Left renal cortex interstitium (tissue), 4 donors: ENCODE results near the gene SYNPO2. TPM values are rescaled to one million over a fixed set of nuclear protein-coding genes. Genes with fewer than 3 reads are reported as not detected.
"Not testable (repeated sequence)": the region's sequence is repeated elsewhere in the genome, so short reads cannot be mapped to it uniquely, and the experiment has no call there.

Experiments used
- DNase-seq, 4 donors: peaks; one replicate each; pipeline ENCODE4 v3.0.0-alpha.2; 2013; ENCODE audit warnings: low read depth in 4 of 4, low spot score in 2 of 4, missing footprints in 1 of 4
- polyA plus RNA-seq, 4 donors: library from polyadenylated mRNA; unstranded; fragments of 120-200 nt; gene quantifications; one replicate each; pipeline ENCODE4 v1.2.1, GENCODE V29; 2013; ENCODE audit not compliant: insufficient read length in 4 of 4

SYNPO2 gene
- polyA plus RNA-seq, 4 donors: 13.2 to 25.8 (median 17.4) TPM

GRCh38 chr4:119050527-119051090, 162.0 kb downstream of the SYNPO2 start:
- no peak for DNase-seq

GRCh38 chr4:119053245-119053644, 164.6 kb downstream of the SYNPO2 start:
- DNase-seq: no peak

GRCh38 chr4:119053997-119054396, 165.3 kb downstream of the SYNPO2 start:
- no peak for DNase-seq

- DNase-seq: no peak
Observed at GRCh38 chr4:119057417-119057816, 168.8 kb downstream of the SYNPO2 start.

- no peak for DNase-seq
Observed at GRCh38 chr4:119059221-119059620, 170.6 kb downstream of the SYNPO2 start.

GRCh38 chr4:119067125-119067524, 178.5 kb downstream of the SYNPO2 start:
- not testable (repeated sequence) for DNase-seq

- not testable (repeated sequence) for DNase-seq
Observed at GRCh38 chr4:119067670-119068360, 179.2 kb downstream of the SYNPO2 start.

- no peak for DNase-seq
Observed at GRCh38 chr4:119068529-119068962, 179.9 kb downstream of the SYNPO2 start.

- no peak for DNase-seq
Observed at GRCh38 chr4:119070301-119070700, 181.6 kb downstream of the SYNPO2 start.

- DNase-seq: no peak
Observed at GRCh38 chr4:119080721-119081541, 192.3 kb downstream of the SYNPO2 start.

GRCh38 chr4:119081542-119081859, 192.8 kb downstream of the SYNPO2 start:
- no peak for DNase-seq

- no peak for DNase-seq
Observed at GRCh38 chr4:119081943-119082342, 193.3 kb downstream of the SYNPO2 start.

GRCh38 chr4:119082661-119083060, 194.0 kb downstream of the SYNPO2 start:
- no peak for DNase-seq

- DNase-seq: no peak
Observed at GRCh38 chr4:119084513-119084912, 195.9 kb downstream of the SYNPO2 start.

- DNase-seq: no peak
Observed at GRCh38 chr4:119087121-119087520, 198.5 kb downstream of the SYNPO2 start.

- no peak for DNase-seq
Observed at GRCh38 chr4:119087656-119088055, 199.0 kb downstream of the SYNPO2 start.

GRCh38 chr4:119093042-119093827, 204.6 kb downstream of the SYNPO2 start:
- no peak for DNase-seq

GRCh38 chr4:119097282-119097900, 208.7 kb downstream of the SYNPO2 start:
- no peak for DNase-seq

GRCh38 chr4:119098306-119098705, 209.7 kb downstream of the SYNPO2 start:
- no peak for DNase-seq

- DNase-seq: no peak
Observed at GRCh38 chr4:119099227-119099810, 210.7 kb downstream of the SYNPO2 start.
